Right lobe of liver (tissue), 4 donors: ENCODE measurements around the gene CALML6.
"Not testable (repeated sequence)": the region's sequence is repeated elsewhere in the genome, so short reads cannot be mapped to it uniquely, and the experiment has no call there.

Source experiments
- POLR2A ChIP-seq: fragments of 450-650 bp; IDR thresholded peaks from one replicate; pipeline ENCODE4 v1.6.1; 2017; ENCODE audit warnings: antibody characterized with exemption, mild to moderate bottlenecking
- TF ChIP-seq, protein P1 (sequence below), 4 donors: fragments of 200-600 bp in 3 of 4; fragments of 450-650 bp in 1 of 4; IDR thresholded peaks; one replicate each; pipeline versions ENCODE4 v1.5.1 to v1.8.0; 2016 to 2022; ENCODE audit warnings: antibody characterized with exemption in 4 of 4, mild to moderate bottlenecking in 2 of 4
- donor health status: DM: no; HTN: no; CAD: no.
- donor health status: DM: no; HTN: no; CAD: no.
- donor health status: DM: no; HTN: yes; CAD: no.

DNA sequence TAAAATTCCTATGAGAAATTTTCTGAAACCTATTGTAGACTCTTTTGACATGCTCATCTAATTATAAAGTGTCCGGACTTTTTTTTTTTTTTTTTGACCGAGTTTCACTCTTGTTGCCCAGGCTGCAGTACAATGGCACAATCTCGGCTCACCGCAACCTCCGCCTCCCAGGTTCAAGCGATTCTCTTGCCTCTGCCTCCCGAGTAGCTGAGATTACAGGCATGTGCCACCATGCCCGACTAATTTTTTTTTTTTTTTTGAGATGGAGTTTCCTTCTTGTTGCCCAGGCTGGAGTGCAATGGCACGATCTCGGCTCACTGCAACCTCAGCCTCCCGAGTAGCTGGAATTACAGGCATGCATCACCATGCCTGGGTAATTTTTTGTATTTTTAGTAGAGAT is 31.2 kb upstream of the CALML6 start:
- TF ChIP-seq, protein P1, sequence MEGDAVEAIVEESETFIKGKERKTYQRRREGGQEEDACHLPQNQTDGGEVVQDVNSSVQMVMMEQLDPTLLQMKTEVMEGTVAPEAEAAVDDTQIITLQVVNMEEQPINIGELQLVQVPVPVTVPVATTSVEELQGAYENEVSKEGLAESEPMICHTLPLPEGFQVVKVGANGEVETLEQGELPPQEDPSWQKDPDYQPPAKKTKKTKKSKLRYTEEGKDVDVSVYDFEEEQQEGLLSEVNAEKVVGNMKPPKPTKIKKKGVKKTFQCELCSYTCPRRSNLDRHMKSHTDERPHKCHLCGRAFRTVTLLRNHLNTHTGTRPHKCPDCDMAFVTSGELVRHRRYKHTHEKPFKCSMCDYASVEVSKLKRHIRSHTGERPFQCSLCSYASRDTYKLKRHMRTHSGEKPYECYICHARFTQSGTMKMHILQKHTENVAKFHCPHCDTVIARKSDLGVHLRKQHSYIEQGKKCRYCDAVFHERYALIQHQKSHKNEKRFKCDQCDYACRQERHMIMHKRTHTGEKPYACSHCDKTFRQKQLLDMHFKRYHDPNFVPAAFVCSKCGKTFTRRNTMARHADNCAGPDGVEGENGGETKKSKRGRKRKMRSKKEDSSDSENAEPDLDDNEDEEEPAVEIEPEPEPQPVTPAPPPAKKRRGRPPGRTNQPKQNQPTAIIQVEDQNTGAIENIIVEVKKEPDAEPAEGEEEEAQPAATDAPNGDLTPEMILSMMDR (IDR thresholded peaks at IDR 0.05): not testable (repeated sequence)
- TF ChIP-seq POLR2A: not testable (repeated sequence)
